Measurements from ENCODE around the gene EML4. TPM values are rescaled to one million over a fixed set of nuclear protein-coding genes. Genes with fewer than 3 reads are reported as not detected.
"Not testable (repeated sequence)": the region's sequence is repeated elsewhere in the genome, so short reads cannot be mapped to it uniquely, and the experiment has no call there.

EML4 gene
- total RNA-seq, 1 experiment from 2014 or later, result 128 TPM

- not testable (repeated sequence) for H3K27ac ChIP-seq; H3K36me3 ChIP-seq; H3K4me3 ChIP-seq; DNase-seq; H3K9me3 ChIP-seq (replicated peaks); H3K27me3 ChIP-seq
- peaks cover 21% of the 10 kb centered on the region for H3K4me1 ChIP-seq
Observed at GRCh38 chr2:42173467-42173866, 4.3 kb downstream of the EML4 start.

GRCh38 chr2:42176992-42177738, 8.0 kb downstream of the EML4 start:
- no peak for DNase-seq
- Histone ChIP-seq H3K4me3 (no peak overlapping the region), H3K27me3 (no peaks in the 10 kb centered on the region), H3K27ac (no peak overlapping the region), H3K9me3 (replicated peaks) (no peaks in the 10 kb centered on the region), H3K36me3 (peaks cover 6% of the 10 kb centered on the region; the same call in 1 of the 2 replicates), H3K4me1 (peaks cover 2% of the 10 kb centered on the region; the same call in 1 of the 2 replicates)

DNA sequence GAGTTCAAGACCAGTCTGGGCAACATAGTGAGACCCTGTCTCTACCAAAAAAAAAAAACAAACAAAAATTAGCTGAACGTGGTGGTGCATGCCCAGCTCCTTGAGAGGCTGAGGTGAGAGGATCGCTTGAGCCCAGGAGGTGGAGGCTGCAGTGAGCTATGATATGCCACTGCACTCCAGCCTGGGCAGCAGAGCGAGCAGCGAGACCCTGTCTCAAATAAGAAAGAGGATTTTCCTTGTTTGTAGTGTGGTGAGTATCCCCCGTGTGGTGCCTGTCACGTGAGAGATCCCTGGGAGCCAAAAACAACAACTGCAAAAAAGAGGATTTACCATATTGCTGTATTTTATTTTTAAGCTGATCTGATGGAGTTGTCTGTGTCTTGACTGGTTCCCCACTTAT, 9.2 kb downstream of the EML4 start:
- Histone ChIP-seq H3K4me1 (peaks cover 11% of the 10 kb centered on the region), H3K36me3 (0 out of 2 replicates have a peak, but pooled peaks cover 5% of the 10 kb centered on the region), H3K4me3 (no peak overlapping the region), H3K9me3 (replicated peaks) (no peaks in the 10 kb centered on the region), H3K27ac (no peak overlapping the region), H3K27me3 (no peaks in the 10 kb centered on the region)
- DNase-seq, result no peak

GRCh38 chr2:42180300-42180699, 11.1 kb downstream of the EML4 start:
- no peak overlapping the region for H3K27ac ChIP-seq
- peaks cover 21% of the 10 kb centered on the region for H3K4me1 ChIP-seq
- no peak overlapping the region for H3K4me3 ChIP-seq
- H3K9me3 ChIP-seq (replicated peaks), result no peaks in the 10 kb centered on the region
- no peak for DNase-seq
- H3K36me3 ChIP-seq, result 0 out of 2 replicates have a peak, but pooled peaks cover 5% of the 10 kb centered on the region
- H3K27me3 ChIP-seq, result no peaks in the 10 kb centered on the region

- H3K4me3 ChIP-seq, result no peak overlapping the region
- H3K36me3 ChIP-seq, result peaks cover 5% of the 10 kb centered on the region; the same call in 1 of the 2 replicates
- peaks cover 21% of the 10 kb centered on the region for H3K4me1 ChIP-seq
- H3K27me3 ChIP-seq, result no peaks in the 10 kb centered on the region
- no peaks in the 10 kb centered on the region for H3K9me3 ChIP-seq (replicated peaks)
- DNase-seq, result no peak
- no peak overlapping the region for H3K27ac ChIP-seq
Observed at GRCh38 chr2:42182654-42183308, 13.6 kb downstream of the EML4 start.

DNA sequence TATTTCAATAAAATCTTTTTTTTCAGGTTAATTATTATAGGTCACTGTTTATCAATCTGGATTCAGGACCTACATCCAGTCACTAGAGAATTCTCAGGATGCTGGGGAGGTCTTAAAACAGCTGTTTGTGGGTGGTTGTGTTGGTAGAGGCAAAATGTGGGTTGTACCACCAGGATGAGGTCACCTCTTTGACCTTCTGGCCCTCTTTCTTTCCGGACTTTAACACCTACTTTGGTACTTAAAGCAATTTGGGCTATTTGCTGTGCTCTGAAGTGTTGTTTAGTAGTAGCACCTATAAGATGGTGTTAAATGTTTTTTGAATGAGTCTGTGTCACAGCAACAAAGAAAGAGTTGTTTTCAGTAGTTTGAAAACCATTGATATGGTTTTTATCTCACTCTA, 14.6 kb downstream of the EML4 start:
- DNase-seq, result peak; percentile 63 to 78
- H3K9me3 ChIP-seq (replicated peaks), result no peaks in the 10 kb centered on the region
- H3K36me3 ChIP-seq, result peaks cover 4% of the 10 kb centered on the region; the same call in 1 of the 2 replicates
- H3K27ac ChIP-seq, result 0 out of 2 replicates have a peak overlapping the region, but pooled peaks have one; percentile 5
- H3K4me3 ChIP-seq, result no peak overlapping the region
- H3K27me3 ChIP-seq, result no peaks in the 10 kb centered on the region
- peaks cover 21% of the 10 kb centered on the region for H3K4me1 ChIP-seq

- Histone ChIP-seq H3K27me3 (no peaks in the 10 kb centered on the region), H3K4me1 (peaks cover 21% of the 10 kb centered on the region), H3K36me3 (peaks cover 4% of the 10 kb centered on the region; the same call in 1 of the 2 replicates), H3K9me3 (replicated peaks) (no peaks in the 10 kb centered on the region), H3K4me3 (no peak overlapping the region), H3K27ac (no peak overlapping the region)
- no peak for DNase-seq
Observed at GRCh38 chr2:42184346-42184745, 15.2 kb downstream of the EML4 start.

DNA sequence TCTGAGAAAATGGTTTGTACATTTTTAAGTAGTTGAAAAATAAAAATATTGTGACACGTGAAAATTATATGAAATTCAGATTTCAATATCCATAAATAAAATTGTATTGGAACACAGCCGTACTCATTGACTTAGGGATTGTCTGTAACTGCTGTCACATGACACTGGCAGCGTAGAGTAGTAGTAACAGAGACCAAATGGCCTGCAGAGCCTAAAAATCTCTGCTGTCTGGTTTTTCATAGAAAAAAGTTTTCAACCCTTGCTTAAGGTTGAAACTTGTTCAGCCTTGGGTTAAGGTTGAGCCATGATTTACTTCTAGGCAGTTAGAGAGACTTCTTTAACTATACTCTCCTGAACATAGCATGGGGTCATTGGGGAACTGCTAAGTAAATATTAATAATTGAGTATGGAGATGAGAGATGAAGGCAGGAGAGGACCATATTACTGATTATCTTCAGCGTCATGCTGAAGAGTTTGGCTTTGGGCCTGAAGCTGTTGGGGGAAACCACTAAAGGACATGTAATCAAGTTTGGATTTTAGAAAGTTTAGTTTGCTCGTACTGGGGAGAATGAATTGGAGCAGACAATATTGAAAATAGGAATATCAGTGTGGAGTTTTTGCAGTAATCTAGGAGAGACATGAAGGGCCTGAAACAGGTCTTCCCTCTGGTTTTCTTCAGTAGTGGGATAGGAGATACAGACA, 16.2 kb downstream of the EML4 start:
- Histone ChIP-seq H3K4me1 (peaks cover 21% of the 10 kb centered on the region), H3K4me3 (no peak overlapping the region), H3K9me3 (replicated peaks) (no peaks in the 10 kb centered on the region), H3K27me3 (no peaks in the 10 kb centered on the region), H3K27ac (no peak overlapping the region), H3K36me3 (peaks cover 4% of the 10 kb centered on the region; the same call in 1 of the 2 replicates)
- DNase-seq, result no peak

GRCh38 chr2:42186366-42186765, 17.2 kb downstream of the EML4 start:
- no peak for DNase-seq
- Histone ChIP-seq H3K4me1 (peaks cover 21% of the 10 kb centered on the region), H3K4me3 (no peak overlapping the region), H3K27ac (no peak overlapping the region), H3K36me3 (peaks cover 4% of the 10 kb centered on the region; the same call in 1 of the 2 replicates), H3K9me3 (replicated peaks) (no peaks in the 10 kb centered on the region), H3K27me3 (no peaks in the 10 kb centered on the region)

DNA sequence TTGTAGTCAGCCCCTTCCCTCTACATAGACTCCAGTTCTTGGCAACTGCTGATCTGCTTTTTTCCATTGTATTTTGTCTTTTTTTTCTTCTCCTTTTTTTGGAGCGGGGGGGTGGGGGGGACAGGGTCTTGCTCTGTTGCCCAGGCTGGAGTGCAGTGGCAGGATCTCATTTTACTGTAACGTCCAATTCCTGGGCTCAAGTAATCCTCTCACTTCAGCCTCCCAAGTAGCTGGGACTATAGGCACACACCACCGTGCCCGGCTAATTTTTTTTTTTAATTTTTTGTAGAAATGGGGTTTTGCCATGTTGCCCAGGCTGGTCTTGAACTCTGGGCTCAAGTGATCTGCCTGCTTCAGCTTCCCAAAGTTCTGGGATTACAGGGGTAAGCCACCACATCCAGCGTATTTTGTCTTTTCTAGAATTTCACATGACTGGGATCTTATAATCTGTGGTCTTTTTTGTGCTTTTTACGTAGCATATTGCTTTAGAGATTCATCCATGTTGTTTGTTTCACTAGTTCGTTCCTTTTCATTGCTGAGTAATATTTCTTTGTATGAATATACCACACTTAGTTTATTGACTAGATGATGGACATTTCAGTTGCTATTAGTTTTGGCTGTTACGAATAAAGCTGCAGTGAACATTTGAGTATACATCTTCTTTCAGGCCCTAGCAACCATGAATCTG, 17.9 kb downstream of the EML4 start:
- Histone ChIP-seq H3K27me3 (no peaks in the 10 kb centered on the region), H3K27ac (no peak overlapping the region), H3K9me3 (replicated peaks) (no peaks in the 10 kb centered on the region), H3K36me3 (peaks cover 4% of the 10 kb centered on the region; the same call in 1 of the 2 replicates), H3K4me3 (no peak overlapping the region), H3K4me1 (peaks cover 21% of the 10 kb centered on the region)
- no peak for DNase-seq

- Histone ChIP-seq H3K4me3 (no peak overlapping the region), H3K27me3 (no peaks in the 10 kb centered on the region), H3K36me3 (peaks cover 4% of the 10 kb centered on the region; the same call in 1 of the 2 replicates), H3K27ac (no peak overlapping the region), H3K4me1 (peaks cover 15% of the 10 kb centered on the region), H3K9me3 (replicated peaks) (no peaks in the 10 kb centered on the region)
- no peak for DNase-seq
Observed at GRCh38 chr2:42187886-42188285, 18.7 kb downstream of the EML4 start.

GRCh38 chr2:42189235-42189566, 20.0 kb downstream of the EML4 start:
- Histone ChIP-seq H3K27ac (no peak overlapping the region), H3K27me3 (no peaks in the 10 kb centered on the region), H3K9me3 (replicated peaks) (no peaks in the 10 kb centered on the region), H3K36me3 (peaks cover 4% of the 10 kb centered on the region; the same call in 1 of the 2 replicates), H3K4me1 (peaks cover 3% of the 10 kb centered on the region; the same call in 1 of the 2 replicates), H3K4me3 (no peak overlapping the region)
- no peak for DNase-seq

GRCh38 chr2:42190191-42190590, 21.0 kb downstream of the EML4 start:
- Histone ChIP-seq H3K27ac (no peak overlapping the region), H3K4me1 (peaks cover 2% of the 10 kb centered on the region; the same call in 1 of the 2 replicates), H3K36me3 (peaks cover 7% of the 10 kb centered on the region; the same call in 1 of the 2 replicates), H3K4me3 (no peak overlapping the region), H3K9me3 (replicated peaks) (no peaks in the 10 kb centered on the region), H3K27me3 (no peaks in the 10 kb centered on the region)
- DNase-seq, result no peak

- H3K4me3 ChIP-seq, result no peak overlapping the region
- peaks cover 12% of the 10 kb centered on the region for H3K4me1 ChIP-seq
- H3K36me3 ChIP-seq, result 0 out of 2 replicates have a peak, but pooled peaks cover 5% of the 10 kb centered on the region
- H3K9me3 ChIP-seq (replicated peaks), result no peaks in the 10 kb centered on the region
- no peak overlapping the region for H3K27ac ChIP-seq
- H3K27me3 ChIP-seq, result no peaks in the 10 kb centered on the region
- DNase-seq, result no peak
Observed at GRCh38 chr2:42191285-42192009, 22.3 kb downstream of the EML4 start.

All from SJCRH30 (cell line).